Hematopoietic multipotent progenitor cell treated with erythropoietin and hydrocortisone succinate and interleukin-3 and kit ligand, for 6 days (in vitro differentiated cells): ENCODE results near the gene CUEDC1.
A peak's percentile ranks its signal among the peaks of the same experiment; 100 is the strongest.
"Not testable (repeated sequence)": the region's sequence is repeated elsewhere in the genome, so short reads cannot be mapped to it uniquely, and the experiment has no call there.

ENCODE experiments used
- DNase-seq: peaks from one replicate; pipeline ENCODE4 v3.0.0-alpha.2; 2015

CUEDC1 gene

GRCh38 chr17:57859601-57860413 lies 95.4 kb downstream of the CUEDC1 start:
- DNase-seq, result no peak

- no peak for DNase-seq
Observed at GRCh38 chr17:57858838-57859237, 96.4 kb downstream of the CUEDC1 start.

GRCh38 chr17:57856792-57857620 lies 98.2 kb downstream of the CUEDC1 start:
- DNase-seq, result no peak

GRCh38 chr17:57855391-57856035 lies 99.7 kb downstream of the CUEDC1 start:
- no peak for DNase-seq

- no peak for DNase-seq
Observed at GRCh38 chr17:57853695-57854094, 101.5 kb downstream of the CUEDC1 start.

GRCh38 chr17:57852955-57853328 lies 102.3 kb downstream of the CUEDC1 start:
- peak; percentile 36 for DNase-seq

- DNase-seq, result no peak
Observed at GRCh38 chr17:57852092-57852954, 102.9 kb downstream of the CUEDC1 start.

GRCh38 chr17:57849874-57850754 lies 105.1 kb downstream of the CUEDC1 start, which contains the start of gene MRPS23:
Gene MRPS23, minus strand, starts transcription at chr17:57850044. Its CDS starts 34 bp downstream, at chr17:57850010.
- peak; percentile 99 for DNase-seq

GRCh38 chr17:57849163-57849873 lies 105.9 kb downstream of the CUEDC1 start:
- DNase-seq, result peak; percentile 56

GRCh38 chr17:57846056-57846945 lies 108.9 kb downstream of the CUEDC1 start:
- not testable (repeated sequence) for DNase-seq

- peak; percentile 39 for DNase-seq
Observed at GRCh38 chr17:57842280-57842679, 112.9 kb downstream of the CUEDC1 start.

GRCh38 chr17:57839571-57839923 lies 115.7 kb downstream of the CUEDC1 start:
- no peak for DNase-seq

- DNase-seq, result no peak
Observed at GRCh38 chr17:57838857-57839570, 116.2 kb downstream of the CUEDC1 start.

GRCh38 chr17:57838453-57838852 lies 116.8 kb downstream of the CUEDC1 start:
- no peak for DNase-seq

GRCh38 chr17:57835333-57835900 lies 119.8 kb downstream of the CUEDC1 start:
- no peak for DNase-seq

- no peak for DNase-seq
Observed at GRCh38 chr17:57834146-57834741, 121.0 kb downstream of the CUEDC1 start.

- DNase-seq, result peak; percentile 90
Observed at GRCh38 chr17:57833179-57833939, 121.9 kb downstream of the CUEDC1 start.
